ENCODE measurements around the gene FRYL. TPM values are rescaled to one million over a fixed set of nuclear protein-coding genes. Genes with fewer than 3 reads are reported as not detected.
"Not testable (repeated sequence)": the region's sequence is repeated elsewhere in the genome, so short reads cannot be mapped to it uniquely, and the experiment has no call there.

FRYL gene
- total RNA-seq, 1 experiment from 2014 or later, result 53.9 TPM

DNA sequence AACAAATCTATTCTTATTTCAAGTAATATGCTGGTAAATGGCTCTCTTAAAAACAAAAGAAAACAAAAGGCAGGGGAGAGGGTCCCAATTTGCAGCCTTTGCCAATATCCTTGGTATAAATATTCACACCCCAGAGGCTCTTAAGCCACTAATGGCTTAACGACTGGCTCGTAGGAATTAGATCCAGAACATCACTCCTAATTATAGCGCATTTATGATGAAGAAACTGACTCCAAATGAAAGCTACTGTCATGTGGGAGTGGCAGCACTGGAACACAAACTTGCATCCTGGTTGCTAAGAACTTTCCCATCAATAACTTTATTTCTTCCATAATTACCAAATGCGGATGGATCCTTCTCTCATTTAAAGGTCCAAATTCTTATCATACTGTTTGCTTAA, 138.7 kb downstream of the FRYL start:
- no peak overlapping the region for H3K27ac Mint-ChIP-seq (ENCODE audit: low read depth, unreplicated experiment)
- H3K36me3 Mint-ChIP-seq (ENCODE audit: insufficient read depth, unreplicated experiment), result peaks cover 6% of the 10 kb centered on the region
- TF ChIP-seq, protein P1, sequence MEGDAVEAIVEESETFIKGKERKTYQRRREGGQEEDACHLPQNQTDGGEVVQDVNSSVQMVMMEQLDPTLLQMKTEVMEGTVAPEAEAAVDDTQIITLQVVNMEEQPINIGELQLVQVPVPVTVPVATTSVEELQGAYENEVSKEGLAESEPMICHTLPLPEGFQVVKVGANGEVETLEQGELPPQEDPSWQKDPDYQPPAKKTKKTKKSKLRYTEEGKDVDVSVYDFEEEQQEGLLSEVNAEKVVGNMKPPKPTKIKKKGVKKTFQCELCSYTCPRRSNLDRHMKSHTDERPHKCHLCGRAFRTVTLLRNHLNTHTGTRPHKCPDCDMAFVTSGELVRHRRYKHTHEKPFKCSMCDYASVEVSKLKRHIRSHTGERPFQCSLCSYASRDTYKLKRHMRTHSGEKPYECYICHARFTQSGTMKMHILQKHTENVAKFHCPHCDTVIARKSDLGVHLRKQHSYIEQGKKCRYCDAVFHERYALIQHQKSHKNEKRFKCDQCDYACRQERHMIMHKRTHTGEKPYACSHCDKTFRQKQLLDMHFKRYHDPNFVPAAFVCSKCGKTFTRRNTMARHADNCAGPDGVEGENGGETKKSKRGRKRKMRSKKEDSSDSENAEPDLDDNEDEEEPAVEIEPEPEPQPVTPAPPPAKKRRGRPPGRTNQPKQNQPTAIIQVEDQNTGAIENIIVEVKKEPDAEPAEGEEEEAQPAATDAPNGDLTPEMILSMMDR (IDR thresholded peaks at IDR 0.05; ENCODE audit: unreplicated experiment), result no peak
- ChIA-PET POLR2A (interaction anchor here (1.1 to 2.0 kb wide), 3 partner anchors 23 to 139 kb away, joined by 3 to 6 read pairs (median 4); partner anchors contain the start of gene FRYL), CTCF (interaction anchor here (1.9 kb wide), 1 partner anchor 63 kb away, joined by 7 read pairs; no protein-coding TSS in a partner anchor)
- intact Hi-C loops (cut with micrococcal nuclease), result no loop called here
- H3K27me3 Mint-ChIP-seq (ENCODE audit: insufficient read depth, unreplicated experiment), result no peaks in the 10 kb centered on the region
- H3K4me1 Mint-ChIP-seq (ENCODE audit: insufficient read depth, unreplicated experiment), result peaks cover 39% of the 10 kb centered on the region
- H3K9me3 Mint-ChIP-seq (ENCODE audit: unreplicated experiment), result no peaks in the 10 kb centered on the region
- no peak for DNase-seq (ENCODE audit: unreplicated experiment)
- no TSS peak for BruUV-seq (replicated peaks)
- no peak overlapping the region for H3K4me3 Mint-ChIP-seq (ENCODE audit: unreplicated experiment)

DNA sequence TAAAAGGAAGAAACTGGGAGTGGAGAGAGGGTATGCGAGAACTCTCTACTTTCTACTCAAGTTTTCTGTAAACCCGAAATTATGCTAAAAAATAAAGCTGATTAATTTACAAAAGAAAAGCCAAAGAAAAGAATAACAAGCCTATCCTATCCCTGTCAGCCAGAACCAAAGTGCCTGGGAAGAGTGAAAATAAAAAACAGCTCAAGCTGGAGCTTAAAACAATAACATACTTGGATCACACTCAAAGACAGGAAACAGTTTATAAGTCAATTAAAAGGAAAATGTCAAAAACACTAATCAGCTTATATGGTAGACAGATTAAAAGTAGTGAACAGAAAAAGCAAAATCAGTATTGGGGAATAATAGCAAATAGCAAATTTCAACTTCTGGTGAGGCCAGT, 139.4 kb downstream of the FRYL start:
- Mint-ChIP-seq H3K27ac (ENCODE audit: low read depth, unreplicated experiment) (no peak overlapping the region), H3K36me3 (ENCODE audit: insufficient read depth, unreplicated experiment) (peaks cover 6% of the 10 kb centered on the region), H3K4me3 (ENCODE audit: unreplicated experiment) (no peak overlapping the region), H3K4me1 (ENCODE audit: insufficient read depth, unreplicated experiment) (peaks cover 39% of the 10 kb centered on the region), H3K27me3 (ENCODE audit: insufficient read depth, unreplicated experiment) (no peaks in the 10 kb centered on the region), H3K9me3 (ENCODE audit: unreplicated experiment) (no peaks in the 10 kb centered on the region)
- TF ChIP-seq, protein P1 (IDR thresholded peaks at IDR 0.05; ENCODE audit: unreplicated experiment), result no peak
- intact Hi-C loops (cut with micrococcal nuclease), result no loop called here
- no TSS peak for BruUV-seq (replicated peaks)
- ChIA-PET POLR2A (interaction anchor here (1.1 to 2.0 kb wide), 2 partner anchors 24 to 28 kb away, joined by 4 to 6 read pairs; no protein-coding TSS in a partner anchor), CTCF (interaction anchor here (1.9 kb wide), 1 partner anchor 63 kb away, joined by 7 read pairs; no protein-coding TSS in a partner anchor)
- no peak for DNase-seq (ENCODE audit: unreplicated experiment)

DNA sequence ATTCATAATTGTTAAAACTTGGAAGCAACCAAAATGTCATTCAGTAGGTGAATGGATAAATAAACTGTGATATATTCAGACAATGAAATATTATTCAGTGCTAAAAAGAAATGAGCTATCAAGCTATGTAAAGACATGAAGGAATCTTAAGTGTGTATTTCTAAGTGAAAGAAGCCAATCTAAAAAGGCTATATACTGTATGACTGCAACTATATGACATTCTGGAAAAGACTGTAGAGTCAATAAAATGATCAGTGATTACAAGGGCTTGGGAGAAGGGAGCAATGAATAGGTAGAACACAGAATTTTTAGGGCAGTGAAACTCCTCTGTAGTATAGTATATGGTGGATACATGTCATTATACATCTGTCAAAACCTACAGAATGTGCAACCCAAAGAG, 139.9 kb downstream of the FRYL start:
- H3K4me1 Mint-ChIP-seq (ENCODE audit: insufficient read depth, unreplicated experiment), result peaks cover 35% of the 10 kb centered on the region
- POLR2A ChIA-PET, result interaction anchor here (1.1 to 2.0 kb wide), 2 partner anchors 25 to 28 kb away, joined by 4 to 6 read pairs; no protein-coding TSS in a partner anchor

DNA sequence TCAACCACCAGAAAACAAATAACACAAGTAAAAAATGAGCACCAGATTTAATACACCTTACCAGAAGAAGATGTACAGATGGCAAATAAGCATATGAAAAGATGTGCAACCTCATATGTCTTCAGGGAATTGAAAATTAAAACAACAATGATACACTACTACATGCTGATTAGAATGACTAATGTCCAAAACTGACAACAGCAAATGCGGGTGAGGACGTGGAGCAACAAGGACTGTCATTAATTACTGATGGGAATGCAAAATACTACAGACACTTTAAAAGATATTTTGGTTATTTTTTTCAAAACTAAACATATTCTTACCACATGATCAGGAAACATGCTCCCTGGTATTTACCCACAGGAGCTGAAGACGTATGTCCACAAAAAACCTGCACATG, 140.3 kb downstream of the FRYL start:
- H3K36me3 Mint-ChIP-seq (ENCODE audit: insufficient read depth, unreplicated experiment), result peaks cover 6% of the 10 kb centered on the region
- peaks cover 32% of the 10 kb centered on the region for H3K4me1 Mint-ChIP-seq (ENCODE audit: insufficient read depth, unreplicated experiment)
- H3K4me3 Mint-ChIP-seq (ENCODE audit: unreplicated experiment), result no peak overlapping the region
- H3K27me3 Mint-ChIP-seq (ENCODE audit: insufficient read depth, unreplicated experiment), result no peaks in the 10 kb centered on the region
- peak overlapping the region; percentile 24 for H3K27ac Mint-ChIP-seq (ENCODE audit: low read depth, unreplicated experiment)
- no TSS peak for BruUV-seq (replicated peaks)
- intact Hi-C loops (cut with micrococcal nuclease), result no loop called here
- H3K9me3 Mint-ChIP-seq (ENCODE audit: unreplicated experiment), result no peaks in the 10 kb centered on the region
- ChIA-PET POLR2A (interaction anchor here (0.7 to 2.0 kb wide), 2 partner anchors 29 to 55 kb away, joined by 4 to 6 read pairs; no protein-coding TSS in a partner anchor), CTCF (interaction anchor here (0.6 kb wide), 1 partner anchor 102 kb away, joined by 3 read pairs; no protein-coding TSS in a partner anchor)
- DNase-seq (ENCODE audit: unreplicated experiment), result no peak
- TF ChIP-seq, protein P1 (IDR thresholded peaks at IDR 0.05; ENCODE audit: unreplicated experiment), result no peak

More for the DNA sequence above, 139.9 kb downstream of the FRYL start:
- no peak overlapping the region for H3K4me3 Mint-ChIP-seq (ENCODE audit: unreplicated experiment)
- no peaks in the 10 kb centered on the region for H3K9me3 Mint-ChIP-seq (ENCODE audit: unreplicated experiment)
- peaks cover 6% of the 10 kb centered on the region for H3K36me3 Mint-ChIP-seq (ENCODE audit: insufficient read depth, unreplicated experiment)
- no peak overlapping the region for H3K27ac Mint-ChIP-seq (ENCODE audit: low read depth, unreplicated experiment)
- H3K27me3 Mint-ChIP-seq (ENCODE audit: insufficient read depth, unreplicated experiment), result no peaks in the 10 kb centered on the region
- no peak for DNase-seq (ENCODE audit: unreplicated experiment)
- CTCF ChIA-PET, result interaction anchor here (1.9 kb wide), 1 partner anchor 62 kb away, joined by 7 read pairs; no protein-coding TSS in a partner anchor
- intact Hi-C loops (cut with micrococcal nuclease), result no loop called here
- TF ChIP-seq, protein P1 (IDR thresholded peaks at IDR 0.05; ENCODE audit: unreplicated experiment), result no peak
- BruUV-seq (replicated peaks), result no TSS peak

DNA sequence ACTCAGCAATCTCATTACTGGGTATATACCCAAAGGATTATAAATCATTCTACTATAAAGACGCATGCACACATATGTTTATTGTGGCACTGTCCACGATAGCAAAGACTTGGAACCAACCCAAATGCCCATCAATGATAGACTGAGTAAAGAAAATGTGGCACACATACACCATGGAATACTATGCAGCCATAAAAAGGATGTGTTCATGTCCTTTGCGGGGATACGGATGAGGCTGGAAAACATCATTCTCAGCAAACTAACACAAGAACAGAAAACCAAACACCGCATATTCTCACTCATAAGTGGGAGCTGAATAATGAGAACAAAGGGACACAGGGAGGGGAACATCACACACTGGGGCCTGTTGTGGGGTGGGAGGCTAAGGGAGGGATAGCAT, 141.5 kb downstream of the FRYL start:
- POLR2A ChIA-PET; H3K36me3 Mint-ChIP-seq (ENCODE audit: insufficient read depth, unreplicated experiment); intact Hi-C loops (cut with micrococcal nuclease); H3K27me3 Mint-ChIP-seq (ENCODE audit: insufficient read depth, unreplicated experiment); H3K27ac Mint-ChIP-seq (ENCODE audit: low read depth, unreplicated experiment); BruUV-seq (replicated peaks); DNase-seq (ENCODE audit: unreplicated experiment); H3K4me3 Mint-ChIP-seq (ENCODE audit: unreplicated experiment); CTCF ChIA-PET; H3K9me3 Mint-ChIP-seq (ENCODE audit: unreplicated experiment): not testable (repeated sequence)
- H3K4me1 Mint-ChIP-seq (ENCODE audit: insufficient read depth, unreplicated experiment), result peaks cover 32% of the 10 kb centered on the region
